Measurements from ENCODE around the gene LILRA5.
"Not testable (repeated sequence)": the region's sequence is repeated elsewhere in the genome, so short reads cannot be mapped to it uniquely, and the experiment has no call there.

LILRA5 gene

GRCh38 chr19:54312436-54313377 is at the start of gene LILRA5:
Gene LILRA5, minus strand, starts transcription at chr19:54313166. Its CDS starts 147 bp downstream, at chr19:54313019.
- DNase-seq (ENCODE audit: low read depth) = no peak

- not testable (repeated sequence) for DNase-seq (ENCODE audit: low read depth)
Measured at GRCh38 chr19:54361680-54362422, 48.9 kb upstream of the LILRA5 start.

GRCh38 chr19:54359149-54359820 is 46.3 kb upstream of the LILRA5 start:
- not testable (repeated sequence) for DNase-seq (ENCODE audit: low read depth)

- DNase-seq (ENCODE audit: low read depth) = no peak
Measured at GRCh38 chr19:54357381-54357780, 44.4 kb upstream of the LILRA5 start.

GRCh38 chr19:54356444-54357056 is 43.6 kb upstream of the LILRA5 start:
- DNase-seq (ENCODE audit: low read depth) = no peak

- DNase-seq (ENCODE audit: low read depth) = no peak
Measured at GRCh38 chr19:54355675-54356074, 42.7 kb upstream of the LILRA5 start.

GRCh38 chr19:54354761-54355160 is 41.8 kb upstream of the LILRA5 start:
- no peak for DNase-seq (ENCODE audit: low read depth)

- no peak for DNase-seq (ENCODE audit: low read depth)
Measured at GRCh38 chr19:54352546-54352945, 39.6 kb upstream of the LILRA5 start.

- DNase-seq (ENCODE audit: low read depth) = no peak
Measured at GRCh38 chr19:54352041-54352440, 39.1 kb upstream of the LILRA5 start.

- DNase-seq (ENCODE audit: low read depth) = no peak
Measured at GRCh38 chr19:54351474-54351873, 38.5 kb upstream of the LILRA5 start.

GRCh38 chr19:54345938-54346386 is 33.0 kb upstream of the LILRA5 start:
- no peak for DNase-seq (ENCODE audit: low read depth)

GRCh38 chr19:54343868-54344267 is 30.9 kb upstream of the LILRA5 start:
- DNase-seq (ENCODE audit: low read depth) = no peak

GRCh38 chr19:54341295-54341694 is 28.3 kb upstream of the LILRA5 start:
- DNase-seq (ENCODE audit: low read depth) = no peak

- DNase-seq (ENCODE audit: low read depth) = no peak
Measured at GRCh38 chr19:54339646-54340358, 26.8 kb upstream of the LILRA5 start.

GRCh38 chr19:54338521-54338920 is 25.6 kb upstream of the LILRA5 start:
- no peak for DNase-seq (ENCODE audit: low read depth)

GRCh38 chr19:54337858-54338230 is 24.9 kb upstream of the LILRA5 start:
- DNase-seq (ENCODE audit: low read depth) = no peak

- no peak for DNase-seq (ENCODE audit: low read depth)
Measured at GRCh38 chr19:54336893-54337857, 24.2 kb upstream of the LILRA5 start.

GRCh38 chr19:54335979-54336892 is 23.3 kb upstream of the LILRA5 start:
- DNase-seq (ENCODE audit: low read depth) = peak; percentile 51

- DNase-seq (ENCODE audit: low read depth) = peak; percentile 50
Measured at GRCh38 chr19:54335164-54335563, 22.2 kb upstream of the LILRA5 start.
